H1 (cell line): ENCODE results near the gene ADAMTSL2. TPM values are rescaled to one million over a fixed set of nuclear protein-coding genes. Genes with fewer than 3 reads are reported as not detected.

ENCODE experiments used
- BRCA1 ChIP-seq: IDR thresholded peaks from 2 replicates; pipeline ENCODE4 v1.6.1; 2012; ENCODE audit warnings: low read depth, low read length, improper control_type of control experiment
- CTCF ChIP-seq, 3 experiments: IDR thresholded peaks; 1 replicate in 2 of 3; 2 replicates in 1 of 3; pipeline versions ENCODE4 v1.5.1 to v1.6.1; 2011; ENCODE audit warnings: low read length in 3 of 3, mild to moderate bottlenecking in 3 of 3, inconsistent platforms in 2 of 3, low read depth in 1 of 3, moderate library complexity in 1 of 3; ENCODE audit not compliant: insufficient read depth in 1 of 3; ENCODE audit errors: control extremely low read depth in 1 of 3
- EP300 ChIP-seq, 2 experiments: IDR thresholded peaks; 1 replicate in 1 of 2; 2 replicates in 1 of 2; pipeline ENCODE4 v1.6.1; 2011 to 2012; ENCODE audit warnings: low read depth in 2 of 2, low read length in 2 of 2, mild to moderate bottlenecking in 2 of 2, borderline replicate concordance in 1 of 2, inconsistent platforms in 1 of 2, moderate library complexity in 1 of 2
- JUND ChIP-seq: IDR thresholded peaks from 2 replicates; pipeline ENCODE4 v1.6.1; 2011; ENCODE audit warnings: mild to moderate bottlenecking, improper control_type of control experiment, low read length
- NRF1 ChIP-seq: IDR thresholded peaks from 2 replicates; pipeline ENCODE4 v1.6.1; 2011; ENCODE audit warnings: mild to moderate bottlenecking, low read depth, low read length, improper control_type of control experiment
- POLR2AphosphoS5 ChIP-seq: IDR thresholded peaks from 2 replicates; pipeline ENCODE4 v1.6.1; 2011; ENCODE audit warnings: low read depth, low read length
- RNF2 ChIP-seq: fragments of 200-900, 300-1000 bp; sonication (generic); IDR thresholded peaks from 2 replicates; pipeline ENCODE4 v1.7.1; 2016; ENCODE audit warnings: borderline replicate concordance, low read depth, mild to moderate bottlenecking, antibody characterized with exemption, low read length; ENCODE audit not compliant: poor library complexity, severe bottlenecking; ENCODE audit errors: missing control alignments
- SRF ChIP-seq: IDR thresholded peaks from 2 replicates; pipeline ENCODE4 v1.6.1; 2011; ENCODE audit warnings: mild to moderate bottlenecking, low read depth, low read length, moderate library complexity
- TAF1 ChIP-seq: IDR thresholded peaks from 2 replicates; pipeline ENCODE4 v1.6.1; 2011; ENCODE audit warnings: mild to moderate bottlenecking, low read depth, low read length
- TBP ChIP-seq: IDR thresholded peaks from 2 replicates; pipeline ENCODE4 v1.6.1; 2011; ENCODE audit warnings: low read depth, low read length, improper control_type of control experiment
- polyA plus RNA-seq, 7 experiments: library from polyadenylated mRNA; depleted of rRNA in 3 of 7; stranded (reverse) in 5 of 7; unstranded in 2 of 7; fragments of >200 nt in 5 of 7; fragments of 200-250 nt in 2 of 7; gene quantifications; 1 replicate in 5 of 7; 2 replicates in 1 of 7; 4 replicates in 1 of 7; pipeline versions ENCODE4 v1.2.1 to v1.2.3, GENCODE V29; 2011 to 2013; ENCODE audit warnings: missing spikeins in 2 of 7, mixed read lengths in 2 of 7
- total RNA-seq: library from RNA; stranded (reverse); fragmentation: NEBNext Ultra II Directional; extraction: Animal tissue kit (Norgen Biotek cat#: 25700); gene quantifications from 2 replicates; pipeline ENCODE4 v1.2.1, GENCODE V29; 2021

Gene ADAMTSL2
- total and polyA plus RNA-seq, 2 of the 8 experiments (the other 6 are each of a cell fraction or from before 2014, with no cell fraction given): 0.74 to 0.76 TPM

GRCh38 chr9:133615186-133615585 is 80.7 kb downstream of the ADAMTSL2 start (continued):
- TF ChIP-seq JUND (no peak), SRF (no peak), NRF1 (no peak), RNF2 (no peak), CTCF (IDR thresholded peaks at IDR 0.05; ENCODE audit: control extremely low read depth in 1 of 3, insufficient read depth in 1 of 3, low read depth in 1 of 3, low read length in 3 of 3) (no peak), TBP (no peak), BRCA1 (no peak), EP300 (IDR thresholded peaks at IDR 0.05; ENCODE audit: borderline replicate concordance in 1 of 2, low read depth in 2 of 2, low read length in 2 of 2) (no peak), POLR2AphosphoS5 (no peak), TAF1 (no peak)
